ENCODE measurements around the gene CD8A. TPM values are rescaled to one million over a fixed set of nuclear protein-coding genes. Genes with fewer than 3 reads are reported as not detected.
A peak's percentile ranks its signal among the peaks of the same experiment; 100 is the strongest.

Gene CD8A
- total and polyA plus RNA-seq, 10 of the 15 experiments (the other 5 are each of a cell fraction or from before 2014, with no cell fraction given), result 0.15 to 0.43 TPM; not detected in 8

DNA sequence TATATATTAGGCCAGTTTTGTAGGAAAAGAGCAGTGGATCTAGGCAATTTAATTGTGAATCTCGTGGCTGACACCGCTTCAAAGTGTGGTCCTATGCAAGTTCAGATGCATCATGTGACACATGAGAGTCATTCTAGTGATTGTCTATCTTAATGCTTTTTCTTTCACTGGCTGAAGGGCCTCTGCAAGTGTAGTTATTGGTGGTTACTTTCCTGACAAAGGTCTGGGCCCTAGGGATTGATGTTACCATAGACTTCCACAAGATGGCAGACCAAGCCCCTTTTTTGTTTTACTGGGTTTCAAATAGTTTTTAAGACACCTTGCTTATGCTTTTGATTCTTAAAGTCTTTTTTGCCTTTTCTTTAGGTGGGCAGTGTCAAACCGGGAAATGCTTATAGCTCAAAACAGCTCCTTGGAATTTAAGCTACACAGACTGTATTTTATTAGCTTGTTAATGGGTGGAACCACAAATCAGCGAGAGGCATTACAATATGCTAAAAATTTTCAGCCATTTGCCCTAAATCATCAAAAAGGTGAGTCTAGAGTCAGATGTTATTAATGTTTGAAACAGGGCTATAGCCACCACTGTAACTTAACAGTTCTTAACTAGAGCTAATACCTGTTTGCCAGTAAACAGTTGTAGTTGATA, 25.9 kb downstream of the CD8A start:
- ChIA-PET SMC1A (ENCODE audit: uncharacterized antibody, unreplicated experiment) (interaction anchor here (0.7 to 3.3 kb wide), 14 partner anchors 7 to 368 kb away, joined by 3 to 26 read pairs (median 5); no protein-coding TSS in a partner anchor), RAD21 (ENCODE audit: unreplicated experiment) (interaction anchor here (0.9 to 1.3 kb wide), 6 partner anchors 11 to 44 kb away, joined by 3 to 7 read pairs (median 4); no protein-coding TSS in a partner anchor), CTCF (interaction anchor here (0.8 to 5.1 kb wide), 13 partner anchors 10 to 322 kb away, joined by 3 to 37 read pairs (median 8); no protein-coding TSS in a partner anchor), POLR2A (no interaction called here)
- FAIRE-seq, result peak; percentile 81
- Histone ChIP-seq H3K4me2 (ENCODE audit: control insufficient read depth, insufficient read depth) (no peak overlapping the region), H3K27ac (ENCODE audit: control insufficient read depth, insufficient read depth) (no peak overlapping the region), H3K9ac (ENCODE audit: control insufficient read depth, insufficient read depth, low read length) (no peak overlapping the region), H4K20me1 (ENCODE audit: control insufficient read depth, insufficient read depth) (no peaks in the 10 kb centered on the region), H3K4me3 (no peak overlapping the region), H3K4me1 (ENCODE audit: control insufficient read depth, insufficient read depth, low read length) (no peaks in the 10 kb centered on the region), H3K27me3 (replicated peaks in 1 of 2; ENCODE audit: control insufficient read depth in 2 of 2, insufficient read depth in 2 of 2, low read length in 1 of 2) (no peaks in the 10 kb centered on the region), H3K9me3 (replicated peaks; ENCODE audit: control insufficient read depth, insufficient read depth, low read length) (no peaks in the 10 kb centered on the region), H3K36me3 (ENCODE audit: control insufficient read depth in 2 of 2, insufficient read depth in 2 of 2, low read length in 1 of 2) (peaks cover 2 to 19% of the 10 kb centered on the region in 2 experiments; a peak in 3 of 4 replicates), H3K79me2 (ENCODE audit: control insufficient read depth, insufficient read depth, low read length) (no peaks in the 10 kb centered on the region), H2AFZ (ENCODE audit: control insufficient read depth, low read depth, low read length) (no peak overlapping the region)
- no peak for DNase-seq (ENCODE audit: low read depth, low spot score)
- no TSS peak for BruUV-seq (replicated peaks)
- intact Hi-C loops (cut with micrococcal nuclease; ENCODE audit: unreplicated experiment) (no loop called here), in situ Hi-C loops (cut with MboI) (no loop called here)
- peak; percentile 24 for TF ChIP-seq MEF2B (IDR thresholded peaks at IDR 0.05; ENCODE audit: partially characterized antibody, poor library complexity, severe bottlenecking)
- TF ChIP-seq RAD51 (IDR thresholded peaks at IDR 0.05), result peak; percentile 65
- peak; percentile 8; the same call in 1 of the 2 replicates for TF ChIP-seq RUNX3 (IDR thresholded peaks at IDR 0.05; ENCODE audit: low read length)
- TF ChIP-seq SMC3 (IDR thresholded peaks at IDR 0.05; ENCODE audit: borderline replicate concordance, low read length), result peak; percentile 60; the same call in 1 of the 2 replicates
- peak; percentile 62 for TF ChIP-seq RAD21 (IDR thresholded peaks at IDR 0.05; ENCODE audit: insufficient read depth, low read depth, low read length)
- TF ChIP-seq, protein P1, sequence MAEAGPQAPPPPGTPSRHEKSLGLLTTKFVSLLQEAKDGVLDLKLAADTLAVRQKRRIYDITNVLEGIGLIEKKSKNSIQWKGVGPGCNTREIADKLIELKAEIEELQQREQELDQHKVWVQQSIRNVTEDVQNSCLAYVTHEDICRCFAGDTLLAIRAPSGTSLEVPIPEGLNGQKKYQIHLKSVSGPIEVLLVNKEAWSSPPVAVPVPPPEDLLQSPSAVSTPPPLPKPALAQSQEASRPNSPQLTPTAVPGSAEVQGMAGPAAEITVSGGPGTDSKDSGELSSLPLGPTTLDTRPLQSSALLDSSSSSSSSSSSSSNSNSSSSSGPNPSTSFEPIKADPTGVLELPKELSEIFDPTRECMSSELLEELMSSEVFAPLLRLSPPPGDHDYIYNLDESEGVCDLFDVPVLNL (IDR thresholded peaks at IDR 0.05; ENCODE audit: low read depth, low read length), result no peak
- TF ChIP-seq IKZF2 (IDR thresholded peaks at IDR 0.05), result no peak
- TF ChIP-seq, protein P2, sequence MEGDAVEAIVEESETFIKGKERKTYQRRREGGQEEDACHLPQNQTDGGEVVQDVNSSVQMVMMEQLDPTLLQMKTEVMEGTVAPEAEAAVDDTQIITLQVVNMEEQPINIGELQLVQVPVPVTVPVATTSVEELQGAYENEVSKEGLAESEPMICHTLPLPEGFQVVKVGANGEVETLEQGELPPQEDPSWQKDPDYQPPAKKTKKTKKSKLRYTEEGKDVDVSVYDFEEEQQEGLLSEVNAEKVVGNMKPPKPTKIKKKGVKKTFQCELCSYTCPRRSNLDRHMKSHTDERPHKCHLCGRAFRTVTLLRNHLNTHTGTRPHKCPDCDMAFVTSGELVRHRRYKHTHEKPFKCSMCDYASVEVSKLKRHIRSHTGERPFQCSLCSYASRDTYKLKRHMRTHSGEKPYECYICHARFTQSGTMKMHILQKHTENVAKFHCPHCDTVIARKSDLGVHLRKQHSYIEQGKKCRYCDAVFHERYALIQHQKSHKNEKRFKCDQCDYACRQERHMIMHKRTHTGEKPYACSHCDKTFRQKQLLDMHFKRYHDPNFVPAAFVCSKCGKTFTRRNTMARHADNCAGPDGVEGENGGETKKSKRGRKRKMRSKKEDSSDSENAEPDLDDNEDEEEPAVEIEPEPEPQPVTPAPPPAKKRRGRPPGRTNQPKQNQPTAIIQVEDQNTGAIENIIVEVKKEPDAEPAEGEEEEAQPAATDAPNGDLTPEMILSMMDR (IDR thresholded peaks at IDR 0.05 in 2 of 3, conservative IDR thresholded peaks at IDR 0.05 in 1 of 3; ENCODE audit: control insufficient read depth in 2 of 3, extremely low read depth in 1 of 3, insufficient read depth in 1 of 3, low read depth in 3 of 3, low read length in 3 of 3), result peak; percentile 58 to 75 (median 68)
- peak; percentile 90 for ATAC-seq
- whole genome bisulfite sequencing (ENCODE audit: insufficient coverage, insufficient replicate concordance, low lambda C conversion rate, missing lambda C conversion rate), result 61% methylated on average over 4 of the region's 4 CpGs
